Measurements from ENCODE around the gene KANSL1. TPM values are rescaled to one million over a fixed set of nuclear protein-coding genes. Genes with fewer than 3 reads are reported as not detected.
"Not testable (repeated sequence)": the region's sequence is repeated elsewhere in the genome, so short reads cannot be mapped to it uniquely, and the experiment has no call there.

KANSL1 gene
- total and polyA plus RNA-seq, 9 donors: 30.4 to 107 (median 77.7) TPM

DNA sequence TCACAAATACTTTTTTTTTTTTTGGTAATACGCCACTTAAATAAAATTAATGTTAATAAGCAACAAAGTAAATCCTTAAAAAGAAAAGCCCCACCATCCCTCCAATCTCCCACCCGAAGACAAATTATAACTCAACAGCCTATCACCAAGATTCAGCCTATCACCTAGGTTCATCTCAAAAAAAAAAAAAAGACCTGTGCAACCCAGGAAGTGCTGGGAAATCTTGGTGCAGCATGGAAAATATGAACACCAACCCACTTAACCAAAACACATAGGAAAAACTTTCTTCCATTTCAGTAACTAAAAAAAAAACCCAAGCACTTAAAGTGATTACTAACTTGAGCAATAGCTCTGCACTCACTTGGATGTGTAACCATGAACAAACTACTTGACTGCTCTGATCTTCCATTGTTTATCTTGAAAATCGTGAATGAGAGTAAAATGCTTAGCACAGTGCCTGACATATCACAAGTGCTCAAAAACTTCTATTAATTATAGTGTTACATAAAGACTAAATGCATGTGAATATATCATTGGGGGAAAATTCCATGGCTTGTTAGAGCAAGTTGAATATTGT, 103.8 kb downstream of the KANSL1 start:
- H3K36me3 ChIP-seq: no peaks in the 10 kb centered on the region
- peaks cover 6% of the 10 kb centered on the region for H3K4me1 ChIP-seq (ENCODE audit: insufficient read depth)
- intact Hi-C loops (cut with DNase I): no loop called here
- no peaks in the 10 kb centered on the region for H3K9me3 ChIP-seq
- no peaks in the 10 kb centered on the region for H3K27me3 ChIP-seq
- DNase-seq: no peak
- 86 to 88% (median 86%) methylated on average over 3 of the region's 3 CpGs for WGBS, 3 donors
- H3K27ac ChIP-seq: no peak overlapping the region
- TF ChIP-seq, protein P1, sequence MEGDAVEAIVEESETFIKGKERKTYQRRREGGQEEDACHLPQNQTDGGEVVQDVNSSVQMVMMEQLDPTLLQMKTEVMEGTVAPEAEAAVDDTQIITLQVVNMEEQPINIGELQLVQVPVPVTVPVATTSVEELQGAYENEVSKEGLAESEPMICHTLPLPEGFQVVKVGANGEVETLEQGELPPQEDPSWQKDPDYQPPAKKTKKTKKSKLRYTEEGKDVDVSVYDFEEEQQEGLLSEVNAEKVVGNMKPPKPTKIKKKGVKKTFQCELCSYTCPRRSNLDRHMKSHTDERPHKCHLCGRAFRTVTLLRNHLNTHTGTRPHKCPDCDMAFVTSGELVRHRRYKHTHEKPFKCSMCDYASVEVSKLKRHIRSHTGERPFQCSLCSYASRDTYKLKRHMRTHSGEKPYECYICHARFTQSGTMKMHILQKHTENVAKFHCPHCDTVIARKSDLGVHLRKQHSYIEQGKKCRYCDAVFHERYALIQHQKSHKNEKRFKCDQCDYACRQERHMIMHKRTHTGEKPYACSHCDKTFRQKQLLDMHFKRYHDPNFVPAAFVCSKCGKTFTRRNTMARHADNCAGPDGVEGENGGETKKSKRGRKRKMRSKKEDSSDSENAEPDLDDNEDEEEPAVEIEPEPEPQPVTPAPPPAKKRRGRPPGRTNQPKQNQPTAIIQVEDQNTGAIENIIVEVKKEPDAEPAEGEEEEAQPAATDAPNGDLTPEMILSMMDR (IDR thresholded peaks at IDR 0.05): no peak
- TF ChIP-seq EP300 (IDR thresholded peaks at IDR 0.05) (no peak), POLR2A (IDR thresholded peaks at IDR 0.05) (no peak)
- no peak overlapping the region for H3K4me3 ChIP-seq

DNA sequence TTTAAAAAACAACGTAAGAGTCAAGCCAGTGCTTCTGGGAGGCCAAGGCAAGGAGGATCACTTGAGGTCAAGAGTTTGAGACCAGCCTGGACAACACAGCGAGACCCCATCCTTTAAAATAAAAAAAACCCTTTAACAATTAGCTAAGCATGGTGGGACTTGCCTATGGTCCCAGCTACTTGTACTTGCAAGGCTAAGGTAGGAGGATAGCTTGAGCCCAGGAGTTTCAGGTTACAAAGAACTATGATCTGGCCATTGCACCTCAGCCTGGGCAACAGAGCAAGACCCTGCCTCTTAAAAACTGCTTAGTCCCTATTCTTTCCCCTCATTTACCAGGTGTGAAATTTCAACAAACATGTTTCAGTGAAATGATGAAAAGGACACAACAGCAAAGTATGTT, 104.6 kb downstream of the KANSL1 start:
- DNase-seq: no peak

DNA sequence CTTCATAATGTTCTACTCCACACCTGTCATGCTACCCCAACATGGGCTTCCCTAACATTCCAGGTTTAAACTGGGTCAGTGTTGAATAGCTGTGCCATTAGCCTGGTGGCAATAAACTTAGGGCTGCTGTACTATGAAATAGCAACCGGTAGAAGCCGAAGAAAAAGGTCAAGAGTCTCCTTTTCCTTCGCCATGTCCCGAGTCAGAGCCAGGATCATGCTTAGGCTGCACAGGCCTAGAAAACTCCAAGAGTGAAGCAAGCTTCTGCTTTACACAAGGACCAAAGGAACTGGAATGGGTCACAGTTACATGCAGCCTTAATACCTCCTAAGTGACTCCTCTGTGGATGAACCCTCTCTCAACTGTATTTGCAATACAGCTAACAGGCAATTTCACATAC, 105.4 kb downstream of the KANSL1 start:
- H3K27me3 ChIP-seq; intact Hi-C loops (cut with DNase I); H3K27ac ChIP-seq; DNase-seq; H3K36me3 ChIP-seq; H3K9me3 ChIP-seq; H3K4me3 ChIP-seq: not testable (repeated sequence)
- H3K4me1 ChIP-seq (ENCODE audit: insufficient read depth): peaks cover 11% of the 10 kb centered on the region
- 89 to 98% (median 91%) methylated on average over 4 of the region's 4 CpGs for WGBS, 3 donors

More for the DNA sequence above, 104.6 kb downstream of the KANSL1 start:
- TF ChIP-seq, protein P1 (IDR thresholded peaks at IDR 0.05): no peak
- TF ChIP-seq EP300 (IDR thresholded peaks at IDR 0.05) (no peak), POLR2A (IDR thresholded peaks at IDR 0.05) (no peak)
- Histone ChIP-seq H3K27ac (no peak overlapping the region), H3K27me3 (no peaks in the 10 kb centered on the region), H3K4me3 (no peak overlapping the region), H3K4me1 (ENCODE audit: insufficient read depth) (peaks cover 11% of the 10 kb centered on the region), H3K36me3 (no peaks in the 10 kb centered on the region), H3K9me3 (no peaks in the 10 kb centered on the region)
- WGBS, 3 donors: 62 to 66% (median 63%) methylated on average over 2 of the region's 2 CpGs
- intact Hi-C loops (cut with DNase I): no loop called here

DNA sequence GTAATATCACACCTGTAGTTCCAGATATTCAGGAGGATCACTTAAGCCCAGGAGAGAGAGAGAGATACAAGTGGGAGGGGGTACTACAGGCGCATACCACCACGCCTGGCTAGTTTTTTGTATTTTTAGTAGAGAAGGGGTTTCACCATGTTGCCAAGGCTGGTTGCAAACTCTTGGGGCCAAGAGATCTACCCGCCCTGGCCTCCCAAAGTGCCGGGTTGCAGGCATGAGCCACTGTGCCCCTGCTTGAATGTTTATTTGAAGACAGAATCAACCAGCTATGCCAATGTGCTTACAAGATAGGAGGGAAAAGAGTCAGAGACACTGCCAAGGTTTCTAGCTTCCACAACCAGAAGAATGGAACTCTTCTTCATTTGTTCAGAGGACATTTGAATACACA, 106.4 kb downstream of the KANSL1 start:
- intact Hi-C loops (cut with DNase I): no loop called here
- Histone ChIP-seq H3K9me3 (no peaks in the 10 kb centered on the region), H3K27me3 (no peaks in the 10 kb centered on the region), H3K4me1 (ENCODE audit: insufficient read depth) (peaks cover 11% of the 10 kb centered on the region), H3K27ac (no peak overlapping the region), H3K36me3 (no peaks in the 10 kb centered on the region), H3K4me3 (no peak overlapping the region)
- 95 to 96% (median 96%) methylated on average over 4 of the region's 4 CpGs for WGBS, 3 donors
- DNase-seq: no peak
- TF ChIP-seq POLR2A (IDR thresholded peaks at IDR 0.05) (no peak), EP300 (IDR thresholded peaks at IDR 0.05) (no peak)
- TF ChIP-seq, protein P1 (IDR thresholded peaks at IDR 0.05): no peak

DNA sequence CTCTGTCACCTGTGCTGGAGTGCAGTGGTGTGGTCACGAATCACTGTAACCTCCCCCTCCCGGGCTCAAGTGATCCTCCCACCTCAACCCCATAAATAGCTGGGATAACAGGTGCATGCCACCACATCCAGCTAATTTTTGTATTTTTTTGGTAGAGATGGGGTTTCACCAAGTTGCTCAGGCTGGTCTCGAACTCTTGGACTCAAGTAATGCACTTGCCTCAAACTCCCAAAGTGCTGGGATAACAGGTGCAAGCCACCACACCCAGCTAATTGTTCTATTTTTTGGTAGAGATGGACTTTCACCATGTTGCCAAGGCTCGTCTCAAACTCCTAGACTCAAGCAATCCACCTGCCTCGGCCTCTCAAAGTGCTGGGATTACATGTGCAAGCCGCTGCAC, 107.7 kb downstream of the KANSL1 start:
- no peak for TF ChIP-seq EP300 (IDR thresholded peaks at IDR 0.05)
- TF ChIP-seq, protein P1 (IDR thresholded peaks at IDR 0.05): no peak
- no peak for TF ChIP-seq POLR2A (IDR thresholded peaks at IDR 0.05)
- Histone ChIP-seq H3K4me1 (ENCODE audit: insufficient read depth) (peaks cover 11% of the 10 kb centered on the region), H3K4me3 (no peak overlapping the region), H3K27me3 (no peaks in the 10 kb centered on the region), H3K36me3 (no peaks in the 10 kb centered on the region), H3K9me3 (no peaks in the 10 kb centered on the region), H3K27ac (no peak overlapping the region)
- no peak for DNase-seq
- 81 to 87% (median 86%) methylated on average over 6 of the region's 6 CpGs for WGBS, 3 donors
- intact Hi-C loops (cut with DNase I): no loop called here
